DND-41 (cell line): Measurements from ENCODE around the gene ATG13.

Source experiments
- ATAC-seq: fragments of 200-7000 bp; cut with Tn5 transposase; 3 replicates; pipeline ENCODE4 v1.9.1; 2021; ENCODE audit warnings: low read depth; ENCODE audit not compliant: insufficient read depth
- DNase-seq: peaks from one replicate; pipeline ENCODE4 v3.0.0-alpha.2; 2020
- H2AFZ ChIP-seq: 2 replicates; pipeline ENCODE4 v1.6.0; 2012; ENCODE audit warnings: low read depth, low read length
- H3K27ac ChIP-seq: 2 replicates; pipeline ENCODE4 v1.5.1; 2012; ENCODE audit warnings: low read length, inconsistent platforms
- H3K27me3 ChIP-seq: fragments of 200-600 bp; sonication (generic); 2 replicates; pipeline ENCODE4 v1.6.0; 2012; ENCODE audit warnings: low read length, mild to moderate bottlenecking, inconsistent platforms; ENCODE audit not compliant: insufficient read depth, poor library complexity
- H3K36me3 ChIP-seq: 2 replicates; pipeline ENCODE4 v1.5.1; 2012; ENCODE audit warnings: low read length, inconsistent platforms; ENCODE audit not compliant: insufficient read depth
- H3K4me1 ChIP-seq: 2 replicates; pipeline ENCODE4 v1.5.1; 2012; ENCODE audit warnings: mild to moderate bottlenecking, low read length; ENCODE audit not compliant: insufficient read depth
- H3K4me2 ChIP-seq: 2 replicates; pipeline ENCODE4 v1.6.0; 2012; ENCODE audit warnings: mild to moderate bottlenecking, moderate library complexity, low read length, inconsistent platforms; ENCODE audit not compliant: insufficient read depth
- H3K4me3 ChIP-seq, 2 experiments: fragments of 200-600 bp in 1 of 2; shearing (Covaris generic) in 1 of 2; 2 replicates each; pipeline ENCODE4 v1.5.1; 2012 to 2016; ENCODE audit warnings: inconsistent platforms in 2 of 2, low read length in 2 of 2, mild to moderate bottlenecking in 2 of 2, low read depth in 1 of 2, moderate library complexity in 1 of 2
- H3K79me2 ChIP-seq: 2 replicates; pipeline ENCODE4 v1.6.0; 2012; ENCODE audit warnings: low read length, inconsistent platforms; ENCODE audit not compliant: insufficient read depth
- H3K9ac ChIP-seq: 2 replicates; pipeline ENCODE4 v1.6.0; 2012; ENCODE audit warnings: low read depth, mild to moderate bottlenecking, inconsistent platforms, low read length, moderate library complexity
- H3K9me3 ChIP-seq: 2 replicates; pipeline ENCODE4 v1.5.1; 2012; ENCODE audit warnings: low read length, moderate library complexity, mild to moderate bottlenecking, inconsistent platforms; ENCODE audit not compliant: insufficient read depth, severe bottlenecking
- H4K20me1 ChIP-seq: 2 replicates; pipeline ENCODE4 v1.6.0; 2012; ENCODE audit warnings: low read length; ENCODE audit not compliant: insufficient read depth
- EZH2 ChIP-seq: IDR thresholded peaks from 3 replicates; pipeline ENCODE4 v1.6.1; 2012; ENCODE audit warnings: borderline replicate concordance, low read depth, mild to moderate bottlenecking, moderate library complexity, low read length, inconsistent platforms; ENCODE audit not compliant: severe bottlenecking
- TF ChIP-seq, protein P1 (sequence below): IDR thresholded peaks from 2 replicates; pipeline ENCODE4 v1.5.1; 2012; ENCODE audit warnings: borderline replicate concordance, low read length, moderate library complexity, mild to moderate bottlenecking; ENCODE audit not compliant: poor library complexity, severe bottlenecking; ENCODE audit errors: extremely low read depth

The ATG13 gene

DNA sequence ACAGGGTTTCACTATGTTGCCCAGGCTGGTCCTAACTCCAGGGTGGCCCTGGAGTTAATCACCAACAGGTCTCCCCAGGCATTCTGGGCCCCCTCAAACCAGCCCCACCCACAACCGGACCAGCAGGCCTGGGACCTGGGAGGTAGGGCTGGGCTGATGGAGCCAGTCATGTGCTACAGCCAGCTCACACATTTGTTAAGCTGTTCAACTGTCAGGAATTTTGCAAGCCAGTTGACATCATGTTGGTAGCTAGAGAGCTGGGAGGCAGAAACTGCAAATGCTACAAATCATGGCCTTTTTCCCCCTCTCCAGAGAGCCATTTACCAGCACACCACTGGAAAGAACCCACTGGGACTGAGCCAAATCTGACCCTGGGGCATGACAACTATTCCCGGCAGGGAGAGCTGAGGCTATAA, 76.3 kb downstream of the ATG13 start:
- Histone ChIP-seq H3K27ac (no peak overlapping the region), H3K4me1 (peaks cover 10% of the 10 kb centered on the region), H3K36me3 (peaks cover 52% of the 10 kb centered on the region), H3K79me2 (peaks cover 17% of the 10 kb centered on the region), H3K27me3 (no peaks in the 10 kb centered on the region), H3K9ac (no peak overlapping the region), H3K4me2 (no peak overlapping the region), H2AFZ (no peak overlapping the region), H3K4me3 (no peak overlapping the region), H3K9me3 (no peaks in the 10 kb centered on the region), H4K20me1 (peaks cover 10% of the 10 kb centered on the region; the same call in 1 of the 2 replicates)
- ATAC-seq (no peak), DNase-seq (no peak)
- TF ChIP-seq EZH2 = no peak
- TF ChIP-seq, protein P1, sequence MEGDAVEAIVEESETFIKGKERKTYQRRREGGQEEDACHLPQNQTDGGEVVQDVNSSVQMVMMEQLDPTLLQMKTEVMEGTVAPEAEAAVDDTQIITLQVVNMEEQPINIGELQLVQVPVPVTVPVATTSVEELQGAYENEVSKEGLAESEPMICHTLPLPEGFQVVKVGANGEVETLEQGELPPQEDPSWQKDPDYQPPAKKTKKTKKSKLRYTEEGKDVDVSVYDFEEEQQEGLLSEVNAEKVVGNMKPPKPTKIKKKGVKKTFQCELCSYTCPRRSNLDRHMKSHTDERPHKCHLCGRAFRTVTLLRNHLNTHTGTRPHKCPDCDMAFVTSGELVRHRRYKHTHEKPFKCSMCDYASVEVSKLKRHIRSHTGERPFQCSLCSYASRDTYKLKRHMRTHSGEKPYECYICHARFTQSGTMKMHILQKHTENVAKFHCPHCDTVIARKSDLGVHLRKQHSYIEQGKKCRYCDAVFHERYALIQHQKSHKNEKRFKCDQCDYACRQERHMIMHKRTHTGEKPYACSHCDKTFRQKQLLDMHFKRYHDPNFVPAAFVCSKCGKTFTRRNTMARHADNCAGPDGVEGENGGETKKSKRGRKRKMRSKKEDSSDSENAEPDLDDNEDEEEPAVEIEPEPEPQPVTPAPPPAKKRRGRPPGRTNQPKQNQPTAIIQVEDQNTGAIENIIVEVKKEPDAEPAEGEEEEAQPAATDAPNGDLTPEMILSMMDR = no peak

DNA sequence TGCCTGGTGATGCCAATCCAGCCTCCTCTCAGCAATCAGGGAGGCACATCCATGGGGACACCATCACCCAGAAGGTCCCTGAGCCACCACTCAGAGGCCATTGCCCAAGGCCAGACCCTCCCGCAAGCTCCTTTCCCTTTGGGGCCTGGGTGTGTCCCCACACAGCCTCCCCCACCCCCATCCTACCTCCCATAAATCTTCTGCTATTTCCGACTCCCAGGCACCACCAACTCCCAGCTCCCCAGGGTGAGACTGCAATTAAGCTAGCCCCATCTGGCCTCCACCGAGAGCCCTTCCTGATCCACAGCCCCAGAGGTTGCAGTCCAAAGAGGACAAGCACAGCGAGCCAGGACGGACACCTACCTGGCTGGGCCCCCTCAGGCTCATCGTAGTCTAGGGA, 76.7 kb downstream of the ATG13 start:
- no peaks in the 10 kb centered on the region for H3K9me3 ChIP-seq
- no peak overlapping the region for H3K9ac ChIP-seq
- ATAC-seq (no peak), DNase-seq (no peak)
- no peak overlapping the region for H3K27ac ChIP-seq
- peaks cover 22% of the 10 kb centered on the region for H3K79me2 ChIP-seq
- no peak overlapping the region for H3K4me2 ChIP-seq
- no peaks in the 10 kb centered on the region for H3K27me3 ChIP-seq
- no peak for TF ChIP-seq EZH2
- TF ChIP-seq, protein P1 = no peak
- H3K4me3 ChIP-seq = no peak overlapping the region
- H3K4me1 ChIP-seq = peaks cover 15% of the 10 kb centered on the region
- H4K20me1 ChIP-seq = peaks cover 10% of the 10 kb centered on the region; the same call in 1 of the 2 replicates
- H2AFZ ChIP-seq = no peak overlapping the region
- H3K36me3 ChIP-seq = peaks cover 50% of the 10 kb centered on the region

DNA sequence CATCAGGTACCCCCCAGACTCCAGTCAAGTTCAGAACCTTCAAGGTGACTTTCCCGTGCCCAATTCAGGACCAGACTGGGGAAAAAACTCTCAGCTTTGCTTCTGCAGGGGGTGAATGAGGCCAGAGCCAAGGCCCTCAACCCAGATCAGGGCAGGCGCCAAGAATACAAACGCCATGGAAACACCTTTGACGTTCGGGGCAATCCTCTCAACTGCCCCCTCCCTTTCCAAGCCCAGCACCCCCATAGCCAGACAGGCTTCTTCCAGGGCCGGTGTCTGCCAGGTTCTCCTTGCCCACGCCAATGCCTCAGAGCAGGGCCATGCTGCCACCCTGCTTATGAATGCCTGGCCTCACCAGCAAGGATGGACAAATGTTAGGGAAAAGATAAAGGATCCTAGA, 77.3 kb downstream of the ATG13 start:
- no peak overlapping the region for H3K9ac ChIP-seq
- DNase-seq = no peak
- H3K79me2 ChIP-seq = peaks cover 27% of the 10 kb centered on the region
- H3K4me2 ChIP-seq = no peak overlapping the region
- H3K4me3 ChIP-seq = no peak overlapping the region
- no peaks in the 10 kb centered on the region for H3K9me3 ChIP-seq
- no peaks in the 10 kb centered on the region for H3K27me3 ChIP-seq
- H2AFZ ChIP-seq = no peak overlapping the region
- peaks cover 10% of the 10 kb centered on the region; the same call in 1 of the 2 replicates for H4K20me1 ChIP-seq
- ATAC-seq = no peak
- no peak overlapping the region for H3K27ac ChIP-seq
- TF ChIP-seq, protein P1 = no peak
- no peak for TF ChIP-seq EZH2
- H3K4me1 ChIP-seq = peaks cover 20% of the 10 kb centered on the region
- peaks cover 48% of the 10 kb centered on the region for H3K36me3 ChIP-seq
